Glutamatergic neuron (in vitro differentiated cells): ENCODE measurements around the gene IPP. TPM values are rescaled to one million over a fixed set of nuclear protein-coding genes. Genes with fewer than 3 reads are reported as not detected.
"Not testable (repeated sequence)": the region's sequence is repeated elsewhere in the genome, so short reads cannot be mapped to it uniquely, and the experiment has no call there.

Experiments used
- DNase-seq: peaks from one replicate; pipeline ENCODE4 v3.0.0; 2022
- H3K27ac Mint-ChIP-seq: one replicate; pipeline ENCODE4 v1.8.0; 2020; ENCODE audit warnings: mild to moderate bottlenecking, mixed read lengths, inconsistent platforms; ENCODE audit not compliant: unreplicated experiment
- H3K27me3 Mint-ChIP-seq: one replicate; pipeline ENCODE4 v1.8.0; 2020; ENCODE audit warnings: mild to moderate bottlenecking, moderate library complexity, mixed read lengths, inconsistent platforms; ENCODE audit not compliant: unreplicated experiment
- H3K36me3 Mint-ChIP-seq: one replicate; pipeline ENCODE4 v1.8.0; 2020; ENCODE audit warnings: mild to moderate bottlenecking, mixed read lengths, inconsistent platforms; ENCODE audit not compliant: unreplicated experiment
- H3K4me1 Mint-ChIP-seq: one replicate; pipeline ENCODE4 v1.8.0; 2020; ENCODE audit warnings: mild to moderate bottlenecking, low read depth, mixed read lengths, inconsistent platforms; ENCODE audit not compliant: unreplicated experiment
- H3K4me3 Mint-ChIP-seq: one replicate; pipeline ENCODE4 v1.8.0; 2020; ENCODE audit warnings: mild to moderate bottlenecking, mixed read lengths, inconsistent platforms; ENCODE audit not compliant: unreplicated experiment
- H3K9me3 Mint-ChIP-seq: one replicate; pipeline ENCODE4 v1.8.0; 2020; ENCODE audit warnings: mild to moderate bottlenecking, moderate library complexity, mixed read lengths, inconsistent platforms; ENCODE audit not compliant: unreplicated experiment
- total RNA-seq: library from RNA; stranded (reverse); fragmentation: NEBNext Ultra II Directional; extraction: Animal tissue kit (Norgen Biotek cat#: 25700); gene quantifications from one replicate; pipeline ENCODE4 v1.2.1, GENCODE V29; 2021; ENCODE audit not compliant: unreplicated experiment
- TF ChIP-seq, protein P1 (sequence below): fragments of 200-600 bp; sonication (generic); IDR thresholded peaks from one replicate; pipeline ENCODE4 v1.5.0; 2021; ENCODE audit not compliant: partially characterized antibody, unreplicated experiment

Gene IPP
- total RNA-seq, 1 donor from 2014 or later, result 20.3 TPM

DNA sequence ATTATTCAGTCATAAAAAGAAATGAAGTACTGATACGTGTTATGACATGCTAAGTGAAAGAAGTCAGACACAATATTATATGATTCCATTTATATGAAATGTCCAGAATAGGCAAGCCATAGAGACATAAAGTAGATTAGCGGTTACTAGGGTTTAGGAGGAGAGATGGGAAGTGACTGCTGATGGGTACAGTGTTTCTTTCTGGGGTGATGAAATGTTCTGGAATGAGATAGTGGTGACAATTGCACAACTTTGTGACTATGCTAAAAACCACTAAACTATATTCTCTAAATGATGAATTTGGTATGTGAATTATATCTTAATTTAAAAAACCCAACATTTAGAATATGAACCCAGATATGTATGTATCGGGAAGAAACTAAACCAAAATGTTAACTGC, 27.6 kb downstream of the IPP start:
- no peak for DNase-seq
- Mint-ChIP-seq H3K9me3 (no peaks in the 10 kb centered on the region), H3K4me3 (no peak overlapping the region)

DNA sequence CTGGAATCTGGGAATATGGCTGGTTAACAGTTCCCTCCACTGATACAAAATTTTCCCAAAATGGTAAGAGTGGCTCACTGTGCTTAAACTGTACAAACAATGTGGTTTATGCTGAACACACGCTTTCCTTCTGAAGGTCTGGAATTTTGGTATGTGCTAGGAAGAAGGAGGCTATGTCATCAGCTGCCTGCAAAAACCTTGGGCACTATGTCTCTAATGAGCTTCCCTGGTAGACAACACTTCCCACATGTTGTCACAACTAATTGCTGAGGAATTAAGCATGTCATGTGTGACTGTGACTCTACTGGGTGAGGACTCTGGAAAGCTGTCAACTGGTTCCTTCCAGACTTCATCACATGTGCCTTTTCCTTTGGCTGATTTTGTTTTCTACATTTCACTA, 29.2 kb downstream of the IPP start:
- DNase-seq, result no peak
- no peak overlapping the region for H3K27ac Mint-ChIP-seq
- H3K4me1 Mint-ChIP-seq, result peaks cover 5% of the 10 kb centered on the region
- H3K4me3 Mint-ChIP-seq, result no peak overlapping the region
- H3K27me3 Mint-ChIP-seq, result no peaks in the 10 kb centered on the region
- H3K36me3 Mint-ChIP-seq, result no peaks in the 10 kb centered on the region
- no peaks in the 10 kb centered on the region for H3K9me3 Mint-ChIP-seq
- TF ChIP-seq, protein P1, sequence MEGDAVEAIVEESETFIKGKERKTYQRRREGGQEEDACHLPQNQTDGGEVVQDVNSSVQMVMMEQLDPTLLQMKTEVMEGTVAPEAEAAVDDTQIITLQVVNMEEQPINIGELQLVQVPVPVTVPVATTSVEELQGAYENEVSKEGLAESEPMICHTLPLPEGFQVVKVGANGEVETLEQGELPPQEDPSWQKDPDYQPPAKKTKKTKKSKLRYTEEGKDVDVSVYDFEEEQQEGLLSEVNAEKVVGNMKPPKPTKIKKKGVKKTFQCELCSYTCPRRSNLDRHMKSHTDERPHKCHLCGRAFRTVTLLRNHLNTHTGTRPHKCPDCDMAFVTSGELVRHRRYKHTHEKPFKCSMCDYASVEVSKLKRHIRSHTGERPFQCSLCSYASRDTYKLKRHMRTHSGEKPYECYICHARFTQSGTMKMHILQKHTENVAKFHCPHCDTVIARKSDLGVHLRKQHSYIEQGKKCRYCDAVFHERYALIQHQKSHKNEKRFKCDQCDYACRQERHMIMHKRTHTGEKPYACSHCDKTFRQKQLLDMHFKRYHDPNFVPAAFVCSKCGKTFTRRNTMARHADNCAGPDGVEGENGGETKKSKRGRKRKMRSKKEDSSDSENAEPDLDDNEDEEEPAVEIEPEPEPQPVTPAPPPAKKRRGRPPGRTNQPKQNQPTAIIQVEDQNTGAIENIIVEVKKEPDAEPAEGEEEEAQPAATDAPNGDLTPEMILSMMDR, result no peak

More for the DNA sequence above, 27.6 kb downstream of the IPP start:
- H3K36me3 Mint-ChIP-seq, result no peaks in the 10 kb centered on the region
- TF ChIP-seq, protein P1, result no peak
- H3K4me1 Mint-ChIP-seq, result peaks cover 5% of the 10 kb centered on the region
- no peak overlapping the region for H3K27ac Mint-ChIP-seq
- H3K27me3 Mint-ChIP-seq, result no peaks in the 10 kb centered on the region

DNA sequence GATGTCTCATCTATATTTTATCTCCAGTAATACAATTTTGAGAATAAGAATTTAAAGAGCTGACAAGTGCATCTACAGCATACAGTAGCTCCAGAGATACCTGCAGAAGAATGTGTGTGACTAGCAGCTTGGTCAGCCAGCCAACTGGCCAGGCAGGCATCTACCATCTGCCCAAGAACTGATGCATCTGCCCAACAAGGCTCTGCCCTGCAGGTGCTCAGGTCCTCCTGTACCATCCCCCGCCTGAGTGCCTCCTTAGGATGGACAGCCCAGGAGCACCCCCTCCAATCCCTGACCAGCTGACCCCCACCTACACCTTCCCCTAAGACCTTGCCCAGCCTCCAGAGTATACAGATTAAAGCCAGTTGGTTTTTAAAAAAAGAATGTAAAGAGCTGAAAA, 32.2 kb downstream of the IPP start:
- DNase-seq, result no peak
- H3K4me1 Mint-ChIP-seq, result peaks cover 5% of the 10 kb centered on the region
- no peaks in the 10 kb centered on the region for H3K27me3 Mint-ChIP-seq
- no peak overlapping the region for H3K4me3 Mint-ChIP-seq
- H3K27ac Mint-ChIP-seq, result no peak overlapping the region
- H3K36me3 Mint-ChIP-seq, result no peaks in the 10 kb centered on the region
- TF ChIP-seq, protein P1, result no peak
- no peaks in the 10 kb centered on the region for H3K9me3 Mint-ChIP-seq

DNA sequence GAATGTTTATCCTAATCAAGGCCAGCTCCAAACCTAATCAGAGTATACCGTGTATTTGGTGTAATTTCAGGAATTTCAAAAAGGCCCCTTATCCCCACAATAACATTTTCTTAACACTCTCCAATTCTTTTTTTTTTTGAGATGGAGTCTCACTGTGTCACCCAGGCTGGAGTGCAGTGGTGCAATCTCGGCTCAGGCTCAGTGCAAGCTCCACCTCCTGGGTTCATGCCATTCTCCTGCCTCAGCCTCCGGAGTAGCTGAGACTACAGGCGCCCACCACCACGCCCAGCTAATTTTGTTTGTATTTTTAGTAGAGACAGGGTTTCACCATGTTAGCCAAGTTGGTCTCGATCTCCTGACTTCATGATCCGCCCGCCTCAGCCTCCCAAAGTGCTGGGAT, 33.1 kb downstream of the IPP start:
- H3K36me3 Mint-ChIP-seq, result not testable (repeated sequence)

DNA sequence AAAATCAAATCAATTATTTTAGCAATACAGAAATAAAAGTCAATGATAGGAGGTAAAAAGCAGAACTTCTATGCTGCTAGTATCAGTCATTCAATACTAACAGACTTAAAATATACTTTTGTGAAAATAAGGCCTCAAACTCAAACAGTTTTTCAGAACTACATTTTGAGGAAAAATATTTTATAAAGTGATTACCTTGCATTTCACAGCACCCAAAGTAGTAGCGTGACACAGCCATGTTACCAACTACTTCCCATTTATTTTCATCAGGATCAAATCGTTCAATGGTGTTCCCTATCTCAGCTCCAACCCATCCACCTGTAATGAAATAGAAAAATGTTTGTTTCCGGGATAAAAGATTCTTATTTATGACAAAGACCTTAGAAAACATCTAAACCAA, 33.8 kb downstream of the IPP start:
- Mint-ChIP-seq H3K27ac (no peak overlapping the region), H3K9me3 (no peaks in the 10 kb centered on the region), H3K36me3 (no peaks in the 10 kb centered on the region), H3K4me1 (peaks cover 5% of the 10 kb centered on the region), H3K4me3 (no peak overlapping the region), H3K27me3 (no peaks in the 10 kb centered on the region)
- DNase-seq, result no peak
- TF ChIP-seq, protein P1, result no peak

More for the DNA sequence above, 33.1 kb downstream of the IPP start:
- H3K4me1 Mint-ChIP-seq, H3K9me3 Mint-ChIP-seq, DNase-seq, H3K4me3 Mint-ChIP-seq, H3K27me3 Mint-ChIP-seq, H3K27ac Mint-ChIP-seq: not testable (repeated sequence)

DNA sequence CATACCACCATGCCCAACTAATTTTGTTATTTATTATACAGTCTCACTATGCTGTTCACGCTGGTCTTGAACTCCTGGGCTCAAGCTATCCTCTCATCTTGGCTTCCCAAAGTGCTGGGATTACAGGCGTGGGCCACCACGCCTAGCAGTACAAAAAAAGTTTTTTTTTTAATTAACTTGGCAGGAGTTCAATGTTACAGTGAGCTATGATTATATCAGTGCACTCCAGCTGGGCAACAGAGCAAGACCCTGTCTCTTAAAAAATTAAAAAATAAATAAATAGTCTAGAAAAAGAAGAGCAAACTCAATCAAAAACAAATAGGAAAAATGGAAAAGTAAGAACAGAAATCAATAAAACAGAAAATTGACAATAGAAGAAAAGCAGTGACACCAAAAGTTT, 36.7 kb downstream of the IPP start:
- H3K9me3 Mint-ChIP-seq, result no peaks in the 10 kb centered on the region
- H3K4me1 Mint-ChIP-seq, result peaks cover 4% of the 10 kb centered on the region
- DNase-seq, result no peak
- no peaks in the 10 kb centered on the region for H3K27me3 Mint-ChIP-seq
- TF ChIP-seq, protein P1, result no peak
- H3K27ac Mint-ChIP-seq, result no peak overlapping the region
- H3K4me3 Mint-ChIP-seq, result no peak overlapping the region
- H3K36me3 Mint-ChIP-seq, result no peaks in the 10 kb centered on the region
